HG03520 (cell line): Measurements from ENCODE around the gene DGCR2.
"Not testable (repeated sequence)": the region's sequence is repeated elsewhere in the genome, so short reads cannot be mapped to it uniquely, and the experiment has no call there.

Experiments
- ATAC-seq: cut with Tn5 transposase; IDR thresholded peaks from one replicate; pipeline ENCODE4 v1.9.1; 2021; ENCODE audit warnings: mild to moderate bottlenecking, moderate library complexity; ENCODE audit not compliant: unreplicated experiment

DGCR2 gene

GRCh38 chr22:19043121-19044085 lies 78.8 kb downstream of the DGCR2 start:
- no peak for ATAC-seq

GRCh38 chr22:19042285-19043120 lies 79.7 kb downstream of the DGCR2 start:
- ATAC-seq: no peak

- no peak for ATAC-seq
Measured at GRCh38 chr22:19041704-19042074, 80.5 kb downstream of the DGCR2 start.

- no peak for ATAC-seq
Measured at GRCh38 chr22:19040888-19041703, 81.1 kb downstream of the DGCR2 start.

- ATAC-seq: no peak
Measured at GRCh38 chr22:19040391-19040861, 81.8 kb downstream of the DGCR2 start.

GRCh38 chr22:19039796-19040280 lies 82.4 kb downstream of the DGCR2 start:
- no peak for ATAC-seq

GRCh38 chr22:19039448-19039780 lies 82.8 kb downstream of the DGCR2 start:
- ATAC-seq: no peak

GRCh38 chr22:19038728-19039447 lies 83.3 kb downstream of the DGCR2 start:
- ATAC-seq: no peak

GRCh38 chr22:19038164-19038546 lies 84.1 kb downstream of the DGCR2 start:
- no peak for ATAC-seq

- ATAC-seq: no peak
Measured at GRCh38 chr22:19037282-19038163, 84.7 kb downstream of the DGCR2 start.

GRCh38 chr22:19036523-19037273 lies 85.5 kb downstream of the DGCR2 start:
- no peak for ATAC-seq

GRCh38 chr22:19036229-19036522 lies 86.0 kb downstream of the DGCR2 start:
- no peak for ATAC-seq

- ATAC-seq: no peak
Measured at GRCh38 chr22:19035474-19036228, 86.6 kb downstream of the DGCR2 start.

GRCh38 chr22:19035126-19035473 lies 87.1 kb downstream of the DGCR2 start:
- ATAC-seq: not testable (repeated sequence)

- not testable (repeated sequence) for ATAC-seq
Measured at GRCh38 chr22:19034724-19035120, 87.5 kb downstream of the DGCR2 start.

- not testable (repeated sequence) for ATAC-seq
Measured at GRCh38 chr22:19034031-19034723, 88.0 kb downstream of the DGCR2 start.

- not testable (repeated sequence) for ATAC-seq
Measured at GRCh38 chr22:19033568-19033905, 88.7 kb downstream of the DGCR2 start.
